GM21576 (cell line): ENCODE measurements around the gene RAB34.
"Not testable (repeated sequence)": the region's sequence is repeated elsewhere in the genome, so short reads cannot be mapped to it uniquely, and the experiment has no call there.

ENCODE experiments used
- ATAC-seq: cut with Tn5 transposase; IDR thresholded peaks from one replicate; pipeline ENCODE4 v1.9.1; 2021; ENCODE audit warnings: mild to moderate bottlenecking, moderate library complexity; ENCODE audit not compliant: unreplicated experiment

The RAB34 gene

DNA sequence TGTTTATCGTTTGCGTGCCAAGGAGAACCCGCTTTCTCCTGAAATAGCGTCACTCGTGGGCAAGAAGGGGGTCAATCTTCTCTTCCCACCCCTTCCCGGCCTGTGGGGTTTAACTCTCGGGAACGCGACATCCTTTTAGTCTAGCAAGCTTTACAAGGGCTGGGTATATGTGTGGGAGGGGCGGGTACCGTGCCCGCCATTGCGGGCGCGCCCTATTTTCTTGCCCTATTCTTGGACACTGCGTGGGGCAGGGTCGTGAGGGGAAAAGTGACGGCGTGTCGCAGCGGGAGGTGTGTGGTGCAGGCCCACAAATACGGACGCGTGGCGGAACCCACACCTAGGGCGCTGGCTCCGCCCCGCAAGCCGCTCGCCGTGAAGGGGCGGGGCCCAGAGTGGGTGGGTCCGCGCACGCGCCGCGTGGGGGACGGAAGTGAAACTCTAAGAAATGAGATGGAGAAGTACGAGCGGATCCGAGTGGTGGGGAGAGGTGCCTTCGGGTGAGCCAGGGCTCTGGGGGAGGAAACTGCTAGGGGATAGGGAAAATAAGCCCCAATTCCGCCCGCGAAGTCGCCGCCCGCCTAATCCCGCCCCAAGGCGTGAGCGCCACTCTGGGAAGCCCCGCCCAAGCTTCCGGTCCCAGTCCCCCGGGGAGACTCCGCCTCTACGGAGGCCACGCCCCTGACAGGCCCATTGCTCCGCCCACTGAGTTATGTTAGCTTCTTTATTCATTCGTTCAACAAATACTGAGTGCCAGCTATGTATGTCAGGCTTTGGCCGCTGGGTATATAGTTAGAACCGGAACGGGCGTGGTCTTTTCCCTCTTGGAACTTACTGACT, 10.9 kb upstream of the RAB34 start, which contains the start of gene NEK8:
NEK8 (plus strand) TSS at position 425 of the 837 bp plus-strand sequence; CDS start at position 451, 26 bp downstream.
- ATAC-seq: peak; percentile 34

DNA sequence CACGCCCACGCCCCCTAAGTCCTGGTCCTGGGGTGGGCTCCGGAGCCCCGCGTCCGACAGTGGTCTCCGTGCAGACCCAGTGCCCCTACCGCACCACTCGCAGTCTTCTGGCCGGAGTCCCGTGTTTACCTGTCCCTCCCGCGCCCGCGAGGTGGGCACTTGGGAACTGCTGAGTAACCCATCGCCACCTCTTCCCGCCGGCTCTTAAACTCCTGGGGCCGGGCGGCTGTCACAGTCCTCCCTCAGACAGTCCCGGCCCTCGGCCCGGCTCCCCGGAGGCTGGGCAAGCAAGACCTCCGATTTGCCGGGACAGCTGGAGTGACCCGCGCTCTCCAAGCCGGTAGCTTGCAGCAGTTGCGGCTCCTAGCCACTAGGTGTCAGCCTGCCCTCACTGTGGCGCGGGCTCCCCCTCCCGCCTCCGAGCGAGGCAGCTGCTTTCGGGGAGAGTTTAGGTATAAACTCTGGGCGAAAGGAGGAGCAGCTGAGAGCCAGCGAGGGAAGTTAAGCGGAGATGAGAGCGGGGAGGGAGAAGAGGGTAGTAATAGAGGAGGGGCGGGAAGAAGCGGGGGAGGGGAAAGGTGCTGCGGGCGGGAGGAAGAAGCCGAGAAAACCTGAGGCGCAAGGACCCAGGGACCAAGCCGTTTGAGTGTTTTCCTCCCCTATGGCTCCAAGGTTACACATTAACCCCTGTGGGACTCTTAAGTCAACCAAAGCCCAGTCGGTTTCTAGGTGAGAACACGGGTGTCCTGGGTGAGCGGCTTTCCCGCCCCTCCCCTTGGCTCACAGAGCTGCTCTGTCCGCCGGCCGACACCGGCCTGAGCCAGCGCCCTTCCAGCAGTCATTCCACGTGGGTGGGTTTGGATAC, 9.2 kb upstream of the RAB34 start:
- peak; percentile 33 for ATAC-seq

DNA sequence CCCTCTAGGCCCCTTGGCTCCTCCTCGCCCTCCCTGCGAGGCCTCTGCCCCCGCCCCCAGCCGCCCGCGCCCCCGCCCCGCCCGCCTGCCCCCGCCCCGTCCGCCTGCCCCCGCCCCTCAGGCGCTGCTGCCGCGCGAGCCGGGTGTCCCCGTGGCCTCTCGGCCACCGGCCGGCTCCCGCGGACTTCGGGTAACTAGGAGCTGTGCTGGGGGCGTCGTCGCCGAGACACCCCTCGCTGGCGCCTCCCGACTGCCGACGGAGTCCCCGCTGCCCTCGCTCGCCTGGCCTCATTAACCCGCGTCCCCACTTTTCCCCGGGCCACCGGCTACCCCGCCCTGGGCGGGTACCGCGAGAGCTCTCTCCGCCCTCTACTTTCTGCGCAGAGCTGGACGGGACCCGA, 8.6 kb upstream of the RAB34 start, which contains the start of gene TLCD1:
TLCD1 (minus strand) TSS at position 8 of the 401 bp plus-strand sequence. CDS start 136 bp downstream, outside the sequence.
- ATAC-seq: peak; percentile 15

- peak; percentile 4 for ATAC-seq
These were observed 8.1 kb upstream of the RAB34 start for GRCh38 chr17:28725660-28726225.

GRCh38 chr17:28725166-28725659, 7.5 kb upstream of the RAB34 start:
- no peak for ATAC-seq

DNA sequence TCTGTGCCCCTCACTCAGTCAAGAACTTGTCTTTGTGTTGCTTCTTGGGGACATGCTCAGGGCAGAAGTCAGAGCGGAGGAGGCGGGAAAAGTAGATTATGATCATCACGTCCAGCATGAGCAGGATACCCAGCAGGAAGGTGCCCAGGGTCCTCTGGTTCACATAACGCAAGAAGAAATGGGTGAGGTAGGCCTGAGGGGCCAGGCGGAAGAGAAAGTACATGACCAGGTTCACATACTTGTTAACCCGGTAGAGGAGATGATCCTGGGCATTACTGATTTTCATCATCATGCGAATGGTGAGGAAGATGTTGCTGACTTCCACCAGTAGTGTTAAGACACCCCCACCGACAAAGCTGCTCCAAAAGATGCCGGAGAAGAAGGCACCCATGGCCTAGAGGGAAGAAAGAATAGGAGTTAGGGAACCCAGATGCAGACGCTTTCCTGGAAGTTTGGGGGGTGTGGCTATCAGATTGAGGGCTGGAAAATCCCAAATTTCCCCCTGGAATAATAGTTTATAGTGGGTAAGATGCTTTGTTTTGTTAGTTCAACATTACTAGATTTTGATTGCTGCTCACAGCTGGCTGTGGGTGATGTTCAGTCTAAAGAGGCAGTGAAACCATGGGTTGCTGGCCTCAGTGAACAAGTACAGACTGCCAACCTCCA, 7.0 kb upstream of the RAB34 start:
- no peak for ATAC-seq

GRCh38 chr17:28723836-28724499, 6.3 kb upstream of the RAB34 start:
- not testable (repeated sequence) for ATAC-seq

DNA sequence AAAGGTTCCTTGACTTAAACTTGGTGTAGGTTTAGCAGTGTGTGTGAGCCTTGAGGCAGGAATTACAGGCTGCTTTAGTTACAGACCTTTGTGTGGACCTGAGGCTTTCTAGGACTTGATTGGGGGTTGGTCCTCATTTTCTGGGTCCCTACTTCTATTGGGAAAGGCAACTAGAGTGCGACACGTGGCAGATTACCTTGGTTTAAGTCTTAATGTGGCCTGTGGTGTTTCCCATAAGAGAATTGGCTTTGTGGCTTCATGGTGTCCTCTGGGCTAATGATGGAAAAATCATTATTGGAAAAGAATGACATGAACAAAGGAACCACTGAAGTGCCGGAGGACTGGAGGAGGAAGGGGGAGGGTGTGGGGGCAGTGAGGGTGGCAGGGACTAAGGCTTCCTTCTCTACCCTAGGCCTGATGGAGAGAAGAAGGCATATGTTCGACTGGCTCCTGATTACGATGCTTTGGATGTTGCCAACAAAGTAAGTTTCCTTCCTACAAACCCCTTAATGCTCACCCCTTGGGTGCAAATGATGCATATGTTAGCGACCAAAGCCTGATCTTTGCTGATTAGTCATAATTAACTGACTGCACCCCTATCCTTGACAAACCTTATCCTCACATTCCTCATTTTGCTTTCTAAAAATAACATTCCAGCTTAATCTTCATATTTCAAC, 5.6 kb upstream of the RAB34 start:
- ATAC-seq: no peak

DNA sequence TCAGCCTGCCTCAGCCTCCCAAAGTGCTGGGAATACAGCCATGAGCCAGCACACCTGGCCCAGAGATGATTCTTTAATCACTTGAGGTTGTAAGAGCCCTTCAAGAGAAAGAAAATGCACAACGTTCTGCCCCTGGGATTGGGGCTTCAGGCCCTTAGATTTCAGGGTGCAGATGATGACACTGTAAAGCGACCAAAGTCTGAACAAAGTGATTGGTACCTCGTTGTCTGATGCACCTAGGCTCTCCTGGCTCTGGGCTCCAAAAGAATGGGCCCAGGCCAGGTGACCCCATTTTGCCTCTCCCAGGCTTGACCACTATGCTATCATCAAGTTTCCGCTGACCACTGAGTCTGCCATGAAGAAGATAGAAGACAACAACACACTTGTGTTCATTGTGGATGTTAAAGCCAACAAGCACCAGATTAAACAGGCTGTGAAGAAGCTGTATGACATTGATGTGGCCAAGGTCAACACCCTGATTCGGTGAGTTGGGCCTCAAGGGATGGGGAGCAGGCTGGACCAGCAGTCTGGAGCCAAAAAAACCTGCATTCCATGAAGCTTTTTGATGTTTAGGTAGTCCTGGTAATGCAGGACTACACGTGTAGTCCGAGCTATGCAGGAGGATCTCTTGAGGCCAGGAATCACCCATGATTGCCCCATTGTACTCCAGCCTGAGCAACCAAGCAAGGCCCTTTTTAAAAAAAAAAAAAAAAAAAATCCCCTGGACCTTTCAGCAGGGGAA, 4.9 kb upstream of the RAB34 start:
- no peak for ATAC-seq

DNA sequence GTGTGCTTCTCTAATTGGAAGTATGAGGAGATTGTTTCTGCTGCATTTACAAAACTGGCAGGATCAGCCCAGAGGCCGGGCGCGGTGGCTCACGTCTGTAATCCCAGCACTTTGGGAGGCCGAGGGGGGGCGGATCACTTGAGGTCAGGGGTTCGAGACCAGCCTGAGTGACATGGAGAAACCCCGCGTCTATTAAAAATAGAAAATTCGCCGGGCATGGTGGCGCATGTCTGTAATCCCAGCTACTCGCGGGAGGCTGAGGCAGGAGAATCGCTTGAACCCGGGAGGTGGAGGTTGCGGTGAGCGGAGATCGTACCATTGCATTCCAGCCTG, 3.3 kb upstream of the RAB34 start:
- not testable (repeated sequence) for ATAC-seq

- no peak for ATAC-seq
These were observed 2.8 kb upstream of the RAB34 start for GRCh38 chr17:28720247-28720996.

GRCh38 chr17:28719021-28719433, 1.4 kb upstream of the RAB34 start:
- no peak for ATAC-seq

- ATAC-seq: no peak
These were observed 809 bp upstream of the RAB34 start for GRCh38 chr17:28718333-28719020.

DNA sequence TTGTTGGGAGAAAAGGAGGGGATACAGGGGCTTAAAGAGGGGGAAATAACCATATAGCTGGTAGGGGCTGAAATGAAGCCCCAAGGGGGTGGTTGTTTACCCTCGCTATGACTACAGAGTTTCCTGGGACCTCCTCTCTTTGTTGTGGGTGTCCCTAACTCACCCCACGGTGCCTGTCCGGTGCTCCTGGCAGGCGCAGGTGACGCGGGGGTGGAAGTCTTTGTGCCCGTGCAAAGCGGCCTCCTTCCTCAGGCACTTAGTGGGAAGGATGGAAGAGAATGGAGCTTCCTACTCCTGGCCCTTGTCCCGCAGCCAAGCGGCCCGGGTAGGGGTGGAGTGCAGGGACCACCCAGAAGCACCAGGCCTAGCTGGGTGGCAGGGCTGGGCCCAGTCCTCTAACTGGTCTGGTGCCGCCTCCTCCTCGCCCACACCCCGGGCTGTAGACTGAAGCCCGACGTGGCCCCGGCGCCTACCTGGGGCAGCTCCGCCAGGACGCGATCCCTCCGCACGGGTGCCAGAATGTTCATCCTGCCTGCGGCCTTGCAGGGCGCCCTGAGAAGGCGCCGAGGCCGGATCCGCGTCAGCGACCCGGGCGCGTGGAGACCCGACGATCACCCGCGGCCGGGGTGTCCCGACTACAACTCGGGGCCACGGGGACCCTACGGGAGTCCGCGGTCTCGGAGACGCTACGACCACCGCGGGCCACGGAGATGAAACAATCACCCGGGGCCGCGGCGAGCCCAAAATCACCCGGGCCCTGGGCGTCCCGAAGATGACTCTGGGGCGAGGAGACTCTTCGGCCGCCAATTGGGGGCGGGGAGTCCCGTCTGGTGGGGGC, 709 bp downstream of the RAB34 start:
- no peak for ATAC-seq

DNA sequence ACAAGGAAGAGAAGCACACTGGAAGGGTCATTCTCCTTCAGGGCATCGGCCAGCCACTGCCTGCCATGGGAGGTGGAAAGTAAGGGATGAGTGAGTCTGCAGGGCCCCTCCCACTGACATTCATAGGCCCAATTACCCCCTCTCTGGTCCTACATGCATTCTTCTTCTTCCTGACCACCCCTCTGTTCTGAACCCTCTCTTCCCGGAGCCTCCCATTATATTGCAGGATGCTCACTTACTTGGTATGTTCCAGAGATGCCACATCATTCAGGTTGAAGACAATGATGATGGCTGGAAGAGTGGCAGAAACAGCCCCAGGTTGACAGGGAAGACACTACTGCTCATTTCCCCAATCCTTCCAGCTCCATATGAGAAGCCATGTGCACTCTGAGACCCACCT, 2.5 kb downstream of the RAB34 start:
- ATAC-seq: no peak

DNA sequence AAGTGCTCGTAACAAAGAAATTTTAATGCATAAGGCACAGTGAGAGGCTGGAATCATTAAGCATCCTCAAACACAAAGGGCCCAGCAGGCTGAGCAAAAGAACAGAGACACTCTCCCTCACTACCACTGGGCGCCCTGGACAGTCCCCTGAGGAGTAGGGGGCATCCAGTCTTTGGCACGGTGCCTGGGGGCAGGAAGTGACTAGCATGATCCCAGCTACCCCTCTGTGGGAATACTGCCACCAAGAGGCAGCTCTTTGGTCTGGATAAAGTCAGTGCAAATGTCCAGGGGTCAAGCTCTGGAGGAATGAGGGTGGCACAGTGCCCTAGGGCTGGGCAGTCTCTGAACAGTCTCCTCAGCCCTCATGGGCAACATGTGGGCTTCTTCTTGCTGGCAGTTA, 3.4 kb downstream of the RAB34 start:
- no peak for ATAC-seq
